ENCODE data around the gene C1QTNF9B. TPM values are rescaled to one million over a fixed set of nuclear protein-coding genes. Genes with fewer than 3 reads are reported as not detected.

The C1QTNF9B gene
- total RNA-seq, 1 donor from 2014 or later: 2.1 TPM

DNA sequence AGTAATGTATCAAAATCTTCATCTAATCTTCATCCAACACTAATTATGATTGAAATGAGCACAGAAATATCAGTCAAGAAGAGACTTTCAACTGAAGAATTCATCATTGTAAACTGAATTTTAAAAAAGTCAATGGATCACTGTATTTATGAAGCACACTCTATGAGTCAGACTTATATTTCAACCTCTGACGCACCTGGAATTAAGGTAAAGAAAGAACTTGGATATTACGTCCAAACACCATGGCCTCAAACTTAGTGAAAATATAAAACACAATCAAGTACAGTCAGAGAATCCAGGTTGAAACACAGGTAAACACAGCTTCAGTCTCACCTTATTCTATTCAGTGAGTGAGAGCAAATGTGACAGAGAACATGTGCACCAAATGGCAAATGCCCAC is 47.6 kb downstream of the C1QTNF9B start:
- Histone ChIP-seq H3K27ac (replicated peaks) (no peak overlapping the region), H3K4me3 (no peak overlapping the region), H3K27me3 (ENCODE audit: low read depth) (no peaks in the 10 kb centered on the region), H3K4me1 (peaks cover 6% of the 10 kb centered on the region), H3K9me3 (replicated peaks) (no peaks in the 10 kb centered on the region), H3K36me3 (peaks cover 4% of the 10 kb centered on the region)
- TF ChIP-seq, protein P1, sequence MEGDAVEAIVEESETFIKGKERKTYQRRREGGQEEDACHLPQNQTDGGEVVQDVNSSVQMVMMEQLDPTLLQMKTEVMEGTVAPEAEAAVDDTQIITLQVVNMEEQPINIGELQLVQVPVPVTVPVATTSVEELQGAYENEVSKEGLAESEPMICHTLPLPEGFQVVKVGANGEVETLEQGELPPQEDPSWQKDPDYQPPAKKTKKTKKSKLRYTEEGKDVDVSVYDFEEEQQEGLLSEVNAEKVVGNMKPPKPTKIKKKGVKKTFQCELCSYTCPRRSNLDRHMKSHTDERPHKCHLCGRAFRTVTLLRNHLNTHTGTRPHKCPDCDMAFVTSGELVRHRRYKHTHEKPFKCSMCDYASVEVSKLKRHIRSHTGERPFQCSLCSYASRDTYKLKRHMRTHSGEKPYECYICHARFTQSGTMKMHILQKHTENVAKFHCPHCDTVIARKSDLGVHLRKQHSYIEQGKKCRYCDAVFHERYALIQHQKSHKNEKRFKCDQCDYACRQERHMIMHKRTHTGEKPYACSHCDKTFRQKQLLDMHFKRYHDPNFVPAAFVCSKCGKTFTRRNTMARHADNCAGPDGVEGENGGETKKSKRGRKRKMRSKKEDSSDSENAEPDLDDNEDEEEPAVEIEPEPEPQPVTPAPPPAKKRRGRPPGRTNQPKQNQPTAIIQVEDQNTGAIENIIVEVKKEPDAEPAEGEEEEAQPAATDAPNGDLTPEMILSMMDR (IDR thresholded peaks at IDR 0.05; ENCODE audit: borderline replicate concordance): no peak
- no peak for DNase-seq
- intact Hi-C loops (cut with micrococcal nuclease): no loop called here

GRCh38 chr13:23848646-23849141 is 48.6 kb downstream of the C1QTNF9B start:
- H3K36me3 ChIP-seq: no peaks in the 10 kb centered on the region

DNA sequence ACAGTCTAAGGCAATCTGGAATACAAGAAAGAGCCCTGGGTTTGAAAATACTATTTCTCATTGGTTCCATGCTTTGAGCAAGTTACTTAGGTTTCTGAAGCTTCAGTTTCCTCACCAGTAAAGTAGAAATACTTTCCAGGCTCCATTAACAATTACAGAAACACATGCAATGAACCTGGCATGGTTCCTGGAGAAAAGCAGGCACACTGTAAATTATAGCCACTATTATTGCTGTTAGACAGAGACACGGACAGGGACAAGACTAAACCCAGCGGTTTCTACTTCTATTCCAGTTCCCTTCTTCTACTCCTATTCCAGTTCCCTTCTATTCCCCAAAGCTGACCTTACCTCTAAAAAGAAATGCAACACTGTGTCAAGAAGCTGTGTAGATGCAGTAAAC is 49.3 kb downstream of the C1QTNF9B start:
- no peaks in the 10 kb centered on the region for H3K27me3 ChIP-seq (ENCODE audit: low read depth)
- TF ChIP-seq, protein P1 (IDR thresholded peaks at IDR 0.05; ENCODE audit: borderline replicate concordance): no peak

More at GRCh38 chr13:23848646-23849141, 48.6 kb downstream of the C1QTNF9B start:
- TF ChIP-seq, protein P1 (IDR thresholded peaks at IDR 0.05; ENCODE audit: borderline replicate concordance): no peak
- DNase-seq: no peak
- Histone ChIP-seq H3K9me3 (replicated peaks) (no peaks in the 10 kb centered on the region), H3K4me3 (no peak overlapping the region), H3K4me1 (peaks cover 6% of the 10 kb centered on the region), H3K27me3 (ENCODE audit: low read depth) (no peaks in the 10 kb centered on the region), H3K27ac (replicated peaks) (no peak overlapping the region)
- intact Hi-C loops (cut with micrococcal nuclease): no loop called here

GRCh38 chr13:23847497-23847896 is 49.8 kb downstream of the C1QTNF9B start:
- intact Hi-C loops (cut with micrococcal nuclease): no loop called here
- H3K4me1 ChIP-seq: peaks cover 6% of the 10 kb centered on the region
- peaks cover 2% of the 10 kb centered on the region for H3K36me3 ChIP-seq
- TF ChIP-seq, protein P1 (IDR thresholded peaks at IDR 0.05; ENCODE audit: borderline replicate concordance): no peak
- no peak overlapping the region for H3K4me3 ChIP-seq
- H3K27me3 ChIP-seq (ENCODE audit: low read depth): no peaks in the 10 kb centered on the region
- no peak for DNase-seq
- no peaks in the 10 kb centered on the region for H3K9me3 ChIP-seq (replicated peaks)
- H3K27ac ChIP-seq (replicated peaks): no peak overlapping the region

More for the DNA sequence above, 49.3 kb downstream of the C1QTNF9B start:
- DNase-seq: no peak
- Histone ChIP-seq H3K4me1 (peaks cover 6% of the 10 kb centered on the region), H3K27ac (replicated peaks) (no peak overlapping the region), H3K9me3 (replicated peaks) (no peaks in the 10 kb centered on the region), H3K36me3 (no peaks in the 10 kb centered on the region), H3K4me3 (no peak overlapping the region)
- intact Hi-C loops (cut with micrococcal nuclease): no loop called here

- Histone ChIP-seq H3K36me3 (peaks cover 9% of the 10 kb centered on the region), H3K9me3 (replicated peaks) (no peaks in the 10 kb centered on the region), H3K4me1 (peaks cover 2% of the 10 kb centered on the region), H3K27me3 (ENCODE audit: low read depth) (no peaks in the 10 kb centered on the region), H3K27ac (replicated peaks) (no peak overlapping the region), H3K4me3 (no peak overlapping the region)
- no peak for DNase-seq
- intact Hi-C loops (cut with micrococcal nuclease): no loop called here
- TF ChIP-seq, protein P1 (IDR thresholded peaks at IDR 0.05; ENCODE audit: borderline replicate concordance): no peak
Observed at GRCh38 chr13:23845105-23845725, 52.1 kb downstream of the C1QTNF9B start.
